Measurements from ENCODE around the gene PPP2R5C. TPM values are rescaled to one million over a fixed set of nuclear protein-coding genes. Genes with fewer than 3 reads are reported as not detected.

The PPP2R5C gene
- total RNA-seq, 4 donors from 2014 or later = 66.2 to 211 (median 116) TPM

DNA sequence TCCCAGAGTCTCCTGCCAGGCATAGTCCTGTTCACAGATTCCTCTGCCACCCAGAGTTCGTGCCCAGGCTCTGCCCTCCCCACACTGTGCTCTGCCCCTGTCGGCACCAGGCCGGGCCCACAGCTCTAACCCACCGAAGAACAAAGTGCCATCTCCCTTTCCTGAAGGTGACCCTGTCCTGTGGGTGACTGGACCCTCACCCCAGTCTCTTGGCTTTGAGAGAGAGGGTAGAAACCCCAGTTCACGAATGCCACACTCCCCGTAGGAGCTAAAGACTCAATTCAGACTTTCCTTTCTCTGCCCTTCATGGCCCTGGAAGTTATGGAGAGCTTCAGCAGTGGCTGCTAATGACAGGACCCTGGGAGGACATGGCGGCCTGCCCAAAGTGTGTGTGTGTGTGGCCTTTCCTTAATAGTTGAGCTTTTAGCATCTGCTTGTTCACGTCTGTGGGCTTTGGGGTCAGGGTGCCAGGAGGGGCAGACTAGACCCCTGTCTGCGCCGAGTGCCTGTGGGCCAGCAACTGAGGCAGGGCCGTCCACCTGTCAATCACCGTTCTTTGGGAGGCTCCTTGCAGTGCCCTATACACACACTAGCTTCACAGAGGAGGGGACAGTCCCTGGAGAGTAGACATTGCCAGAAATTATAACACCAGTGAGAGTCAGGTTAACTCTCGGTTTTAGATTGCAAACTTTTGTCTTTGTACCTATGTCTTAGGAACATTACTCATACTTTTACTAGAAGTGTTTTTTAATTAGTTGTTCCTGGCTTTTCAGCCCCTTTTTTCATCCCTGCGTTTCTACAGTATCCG, 118.2 kb downstream of the PPP2R5C start:
- no peak overlapping the region for H3K4me3 ChIP-seq
- H3K9me3 ChIP-seq = no peaks in the 10 kb centered on the region
- intact Hi-C loops (cut with DNase I; ENCODE audit: low total_unique reads) (loop anchor here (10.0 kb wide), 1 partner anchor 105 kb away; no protein-coding TSS in a partner anchor), in situ Hi-C loops (cut with MboI; ENCODE audit: low pct_ligation_motif_present in 1 of 4, low pct_unique_long_range_greater_than_20kb in 1 of 4, low sequenced_read_pairs in 3 of 4) (no loop called here)
- no peak for DNase-seq
- peak overlapping the region in 3 of 4 donors; percentile 58 to 68 (median 64) for H3K27ac ChIP-seq
- TF ChIP-seq POLR2AphosphoS5 (IDR thresholded peaks at IDR 0.05) = no peak
- no peak for TF ChIP-seq EP300 (IDR thresholded peaks at IDR 0.05; ENCODE audit: low read depth)
- TF ChIP-seq, protein P1, sequence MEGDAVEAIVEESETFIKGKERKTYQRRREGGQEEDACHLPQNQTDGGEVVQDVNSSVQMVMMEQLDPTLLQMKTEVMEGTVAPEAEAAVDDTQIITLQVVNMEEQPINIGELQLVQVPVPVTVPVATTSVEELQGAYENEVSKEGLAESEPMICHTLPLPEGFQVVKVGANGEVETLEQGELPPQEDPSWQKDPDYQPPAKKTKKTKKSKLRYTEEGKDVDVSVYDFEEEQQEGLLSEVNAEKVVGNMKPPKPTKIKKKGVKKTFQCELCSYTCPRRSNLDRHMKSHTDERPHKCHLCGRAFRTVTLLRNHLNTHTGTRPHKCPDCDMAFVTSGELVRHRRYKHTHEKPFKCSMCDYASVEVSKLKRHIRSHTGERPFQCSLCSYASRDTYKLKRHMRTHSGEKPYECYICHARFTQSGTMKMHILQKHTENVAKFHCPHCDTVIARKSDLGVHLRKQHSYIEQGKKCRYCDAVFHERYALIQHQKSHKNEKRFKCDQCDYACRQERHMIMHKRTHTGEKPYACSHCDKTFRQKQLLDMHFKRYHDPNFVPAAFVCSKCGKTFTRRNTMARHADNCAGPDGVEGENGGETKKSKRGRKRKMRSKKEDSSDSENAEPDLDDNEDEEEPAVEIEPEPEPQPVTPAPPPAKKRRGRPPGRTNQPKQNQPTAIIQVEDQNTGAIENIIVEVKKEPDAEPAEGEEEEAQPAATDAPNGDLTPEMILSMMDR (IDR thresholded peaks at IDR 0.05) = no peak
- TF ChIP-seq POLR2A (IDR thresholded peaks at IDR 0.05) = no peak
- H3K4me1 ChIP-seq = peaks cover 27 to 50% (median 40%) of the 10 kb centered on the region in 4 donors
- 94 to 100% methylated on average over 4 to 14 of the region's 15 CpGs for WGBS, 2 donors (ENCODE audit: low coverage in 1 of 2)
- no peaks in the 10 kb centered on the region for H3K27me3 ChIP-seq
- H3K36me3 ChIP-seq = peaks cover 0 to 17% (median 8%) of the 10 kb centered on the region in 4 donors

DNA sequence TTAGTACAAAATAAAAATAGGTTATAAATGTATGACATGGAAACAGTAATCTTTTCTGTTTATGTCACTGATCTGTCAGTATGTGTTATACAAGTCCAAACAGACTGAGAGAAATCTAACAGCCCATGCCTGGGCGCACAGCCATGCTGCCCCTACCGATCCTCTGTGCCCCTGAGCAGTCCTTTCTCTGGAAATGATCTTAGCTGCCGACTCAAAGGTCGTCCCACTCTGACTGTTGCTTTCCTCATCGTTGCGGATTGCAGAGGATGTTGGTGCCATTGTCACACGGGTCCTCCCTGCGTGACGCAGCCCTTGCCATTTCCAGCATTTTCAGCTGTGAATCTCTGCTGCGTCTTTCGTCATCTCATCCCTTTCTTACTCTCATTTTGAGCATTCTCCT, 119.9 kb downstream of the PPP2R5C start:
- TF ChIP-seq POLR2AphosphoS5 (IDR thresholded peaks at IDR 0.05) (no peak), EP300 (IDR thresholded peaks at IDR 0.05; ENCODE audit: low read depth) (no peak), POLR2A (IDR thresholded peaks at IDR 0.05) (no peak)
- TF ChIP-seq, protein P1 (IDR thresholded peaks at IDR 0.05) = no peak
- in situ Hi-C loops (cut with MboI; ENCODE audit: low pct_ligation_motif_present in 1 of 4, low pct_unique_long_range_greater_than_20kb in 1 of 4, low sequenced_read_pairs in 3 of 4) = no loop called here
- 95 to 100% methylated on average over 4 to 11 of the region's 11 CpGs for WGBS, 2 donors (ENCODE audit: low coverage in 1 of 2)
- Histone ChIP-seq H3K4me3 (no peak overlapping the region), H3K9me3 (no peaks in the 10 kb centered on the region), H3K4me1 (peaks cover 12 to 36% (median 26%) of the 10 kb centered on the region in 4 donors), H3K36me3 (peaks cover 0 to 31% (median 13%) of the 10 kb centered on the region in 4 donors), H3K27me3 (no peaks in the 10 kb centered on the region), H3K27ac (no peak overlapping the region)
- DNase-seq = no peak
- intact Hi-C loops (cut with DNase I; ENCODE audit: low total_unique reads) = loop anchor here (10.0 kb wide), 1 partner anchor 107 kb away; no protein-coding TSS in a partner anchor

DNA sequence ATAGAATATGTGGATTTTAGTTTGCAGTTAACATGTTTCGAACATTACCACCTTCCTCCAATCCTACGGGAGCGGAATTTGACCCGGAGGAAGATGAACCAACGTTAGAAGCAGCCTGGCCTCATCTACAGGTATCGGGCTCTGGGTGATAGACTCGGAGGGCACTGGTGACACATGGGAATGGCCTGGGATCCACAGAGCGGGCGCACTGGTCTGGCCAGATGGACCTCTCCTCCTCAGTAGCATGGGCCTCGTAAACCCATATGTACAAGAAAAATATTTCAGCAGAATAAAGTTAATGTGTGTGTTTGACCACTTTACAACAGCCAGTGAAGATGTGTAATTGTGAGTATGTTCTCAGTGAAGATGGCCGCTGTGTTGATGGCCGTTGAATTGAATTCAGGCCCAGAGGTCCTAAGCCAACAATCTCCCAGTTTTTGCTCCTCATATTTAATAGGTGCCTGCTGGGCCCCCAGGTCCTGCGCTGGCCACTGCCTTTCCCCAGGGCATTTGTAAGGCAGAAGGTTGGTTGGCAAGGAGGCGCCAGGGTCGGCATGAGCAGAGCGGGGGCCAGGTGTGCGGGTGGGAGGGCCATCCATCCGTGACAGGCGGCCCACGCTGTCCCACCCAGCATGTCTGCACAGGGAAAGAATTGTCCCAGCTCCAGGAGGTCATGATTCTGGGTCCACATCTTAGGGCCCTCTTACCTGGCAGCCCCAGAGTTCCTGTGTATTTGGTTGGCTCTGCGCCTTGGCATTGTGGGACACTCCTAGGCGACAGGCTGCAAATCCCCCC, 120.8 kb downstream of the PPP2R5C start:
- H3K4me1 ChIP-seq = peaks cover 6 to 27% (median 17%) of the 10 kb centered on the region in 4 donors
- WGBS, 2 donors (ENCODE audit: low coverage in 1 of 2) = 86 to 97% methylated on average over 6 to 22 of the region's 22 CpGs
- no peak for DNase-seq
- no peaks in the 10 kb centered on the region for H3K9me3 ChIP-seq
- TF ChIP-seq POLR2A (IDR thresholded peaks at IDR 0.05) = no peak
- no peak for TF ChIP-seq EP300 (IDR thresholded peaks at IDR 0.05; ENCODE audit: low read depth)
- no peak for TF ChIP-seq POLR2AphosphoS5 (IDR thresholded peaks at IDR 0.05)
- TF ChIP-seq, protein P1 (IDR thresholded peaks at IDR 0.05) = no peak
- H3K27ac ChIP-seq = no peak overlapping the region
- in situ Hi-C loops (cut with MboI; ENCODE audit: low pct_ligation_motif_present in 1 of 4, low pct_unique_long_range_greater_than_20kb in 1 of 4, low sequenced_read_pairs in 3 of 4) (no loop called here), intact Hi-C loops (cut with DNase I; ENCODE audit: low total_unique reads) (loop anchor here (10.0 kb wide), 1 partner anchor 108 kb away; no protein-coding TSS in a partner anchor)
- H3K36me3 ChIP-seq = peaks cover 0 to 40% (median 13%) of the 10 kb centered on the region in 4 donors
- H3K4me3 ChIP-seq = no peak overlapping the region
- H3K27me3 ChIP-seq = no peaks in the 10 kb centered on the region

Measured in transverse colon (tissue), 4 donors.